Anterior cingulate cortex (tissue), 58 donors: ENCODE measurements around the gene TCAF1.

ENCODE experiments used
- DNase-seq, 58 donors: peaks; one replicate each; lab custom pipeline; 2025; lab: John Stamatoyannopoulos, UW

The TCAF1 gene

DNA sequence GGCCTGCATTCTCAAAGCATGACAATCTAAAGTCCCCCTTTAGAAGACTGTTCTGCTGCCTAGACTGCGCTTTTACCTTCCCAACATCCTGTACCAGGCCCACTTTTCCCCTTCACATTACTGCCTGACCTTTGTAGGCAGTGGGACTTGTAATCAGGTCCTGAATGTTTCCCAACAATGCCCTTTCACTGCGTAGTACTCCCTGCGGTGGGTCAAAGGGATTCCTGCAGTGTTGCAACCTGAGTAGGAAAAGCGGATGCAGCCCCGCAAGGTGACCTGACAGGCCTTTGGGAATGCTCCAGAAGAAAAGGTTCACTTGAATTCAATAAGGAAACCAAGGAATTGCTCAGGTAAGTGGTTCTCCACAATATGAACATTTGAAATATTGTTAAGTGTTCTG, 4.9 kb upstream of the TCAF1 start:
- no peak for DNase-seq

DNA sequence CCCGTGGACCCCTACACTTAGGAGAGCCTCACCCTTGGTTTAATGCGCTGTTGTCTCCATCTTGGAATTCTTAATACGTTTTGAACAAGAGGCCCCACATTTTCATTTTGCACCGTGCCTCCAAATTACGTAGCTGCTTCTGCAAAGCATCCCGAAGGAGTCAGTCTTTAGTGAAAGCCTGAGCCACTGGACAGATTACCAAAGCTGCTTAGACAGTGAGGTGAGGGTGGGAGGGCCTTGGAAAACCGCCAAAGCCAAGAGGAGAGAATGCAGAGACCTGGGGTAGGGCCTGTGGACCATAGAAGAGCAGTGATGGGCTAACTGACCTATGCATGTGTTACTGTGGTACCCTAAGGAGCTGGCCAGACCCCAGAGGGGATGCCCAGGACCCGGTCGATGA, 4.2 kb upstream of the TCAF1 start:
- no peak for DNase-seq

DNA sequence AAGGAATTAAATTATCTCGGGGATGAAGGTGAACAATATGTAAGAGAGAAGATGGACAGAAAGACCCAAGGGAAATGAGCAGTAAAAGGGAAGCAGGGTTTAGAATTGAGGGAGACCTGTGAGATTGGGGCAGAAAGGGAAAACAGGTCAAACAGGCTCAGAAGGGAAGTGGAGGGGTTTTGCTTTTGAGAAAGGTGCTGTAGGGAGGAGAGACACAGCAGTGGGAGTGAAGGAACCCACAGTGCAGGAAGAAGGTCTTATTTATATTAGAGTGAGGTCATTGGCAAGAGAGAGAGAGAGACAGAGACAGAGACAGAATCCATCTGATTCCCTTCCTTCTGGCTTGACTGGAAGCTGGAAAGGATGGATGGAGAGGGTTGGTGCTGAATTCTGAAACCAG, 3.5 kb upstream of the TCAF1 start:
- DNase-seq = no peak

GRCh38 chr7:143902332-143902899, 440 bp upstream of the TCAF1 start:
- DNase-seq = no peak

DNA sequence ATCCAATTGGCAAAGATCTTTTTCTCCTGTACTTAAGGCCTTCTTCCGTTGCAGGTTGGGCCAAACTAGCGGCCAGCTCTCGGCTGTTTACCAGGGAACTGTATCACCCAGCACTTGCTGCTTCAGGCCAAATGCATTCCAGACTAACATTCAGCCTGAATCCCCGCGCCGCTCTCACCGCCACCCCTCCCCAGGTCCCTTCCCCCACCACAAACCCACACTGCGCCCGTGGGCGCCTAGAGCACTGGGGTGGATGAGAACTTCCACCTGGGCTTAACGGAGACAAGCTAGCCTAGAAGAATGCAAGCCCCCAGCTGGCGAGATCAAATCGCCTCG, 676 bp downstream of the TCAF1 start:
- peak in 27 of 58 donors; percentile 13 to 79 (median 54) for DNase-seq

DNA sequence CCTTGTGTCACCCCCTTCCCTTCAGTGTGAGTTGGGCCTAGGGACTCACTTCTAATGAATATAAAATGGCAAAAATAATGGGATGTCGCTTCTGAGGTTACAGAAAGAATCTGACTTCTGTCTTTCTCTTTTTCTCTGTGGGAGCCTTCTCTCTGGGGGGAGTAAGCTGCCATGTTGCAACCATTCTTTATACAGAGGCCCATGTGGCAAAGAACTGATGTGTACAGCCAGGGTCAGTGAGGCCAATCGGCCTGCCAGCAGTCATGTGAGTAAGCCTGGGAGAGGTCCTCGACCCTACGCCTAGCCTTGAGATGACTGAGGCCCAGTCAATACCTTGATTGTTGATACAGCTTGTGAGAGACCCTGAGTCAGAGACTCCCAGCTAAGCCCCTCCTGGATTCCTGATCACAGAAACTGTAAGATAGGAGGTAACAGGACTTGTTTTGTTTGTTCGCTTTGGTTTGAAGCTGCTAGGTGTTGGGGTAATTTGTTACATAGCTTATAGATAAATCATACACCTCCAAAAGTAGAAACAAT, 1.7 kb downstream of the TCAF1 start:
- no peak for DNase-seq

DNA sequence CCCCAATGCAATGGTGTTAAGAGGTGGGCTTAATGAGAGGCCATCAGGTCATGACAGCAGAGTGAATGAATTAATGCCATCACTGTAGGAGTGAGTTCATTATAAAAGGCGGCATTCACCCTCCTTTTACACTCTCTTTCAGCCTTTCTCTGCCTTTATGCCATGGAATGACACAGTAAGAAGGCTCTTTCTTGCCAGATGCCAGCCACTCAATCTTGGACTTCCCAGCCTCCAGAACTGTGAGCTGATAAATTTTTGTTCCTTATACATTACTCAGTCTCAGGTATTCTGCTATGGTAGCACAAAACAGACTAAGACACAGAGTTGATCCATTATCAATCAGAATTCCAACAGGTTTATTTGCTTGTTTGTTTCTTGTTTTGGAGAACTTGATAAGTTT, 3.2 kb downstream of the TCAF1 start:
- DNase-seq = no peak

DNA sequence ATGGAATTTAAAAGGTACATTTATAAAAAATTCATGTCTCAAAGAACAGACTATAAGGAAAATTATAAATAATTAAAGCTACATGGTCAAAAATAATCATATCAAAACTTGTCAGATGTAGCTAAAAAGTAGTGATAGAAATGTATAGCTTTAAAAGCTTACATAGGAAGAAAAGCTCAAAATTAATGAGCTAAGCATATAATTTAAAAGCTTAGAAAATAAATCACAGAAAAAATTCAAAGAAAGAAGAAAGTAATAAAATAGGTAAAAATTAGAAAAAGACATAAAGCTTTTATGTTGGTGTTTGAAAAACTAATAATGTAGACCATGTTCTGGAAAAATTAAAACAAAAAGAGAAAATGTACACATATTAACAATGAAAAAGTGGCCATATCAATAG, 5.3 kb downstream of the TCAF1 start:
- no peak for DNase-seq

DNA sequence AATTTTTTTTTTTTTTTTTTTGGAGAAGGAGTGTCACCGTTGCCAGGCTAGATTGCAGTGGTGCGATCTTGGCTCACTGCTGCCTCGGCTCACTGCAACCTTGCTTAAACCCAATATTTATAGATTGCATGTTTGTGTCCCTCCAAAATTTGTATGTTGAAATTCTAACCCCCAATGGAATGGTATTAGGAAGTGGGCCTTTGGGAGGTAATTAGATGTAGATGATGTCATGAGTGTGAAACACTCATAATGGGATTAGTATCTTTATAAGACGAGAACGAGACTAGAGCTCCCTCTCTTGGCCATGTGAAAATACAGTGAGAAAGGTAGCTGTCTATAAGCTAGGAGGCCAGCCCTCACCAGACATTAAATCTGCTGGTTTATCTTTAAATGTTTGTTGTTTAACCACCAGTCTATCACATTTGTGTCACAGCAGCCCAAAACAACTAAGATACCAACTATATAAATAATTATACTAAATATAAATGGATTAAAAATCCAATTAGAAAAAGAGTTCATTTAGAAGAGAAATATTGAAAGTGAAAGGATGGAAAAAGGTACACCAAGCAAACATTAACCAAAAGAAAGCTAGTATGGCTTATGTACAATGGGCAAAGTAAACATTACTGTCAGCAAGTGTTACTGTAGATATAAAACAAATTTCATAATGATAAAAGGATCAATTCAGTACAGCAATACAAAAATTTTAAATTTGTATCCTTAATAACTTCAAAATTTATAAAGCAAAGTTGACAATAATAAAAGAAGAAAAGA, 9.3 kb downstream of the TCAF1 start:
- no peak for DNase-seq

DNA sequence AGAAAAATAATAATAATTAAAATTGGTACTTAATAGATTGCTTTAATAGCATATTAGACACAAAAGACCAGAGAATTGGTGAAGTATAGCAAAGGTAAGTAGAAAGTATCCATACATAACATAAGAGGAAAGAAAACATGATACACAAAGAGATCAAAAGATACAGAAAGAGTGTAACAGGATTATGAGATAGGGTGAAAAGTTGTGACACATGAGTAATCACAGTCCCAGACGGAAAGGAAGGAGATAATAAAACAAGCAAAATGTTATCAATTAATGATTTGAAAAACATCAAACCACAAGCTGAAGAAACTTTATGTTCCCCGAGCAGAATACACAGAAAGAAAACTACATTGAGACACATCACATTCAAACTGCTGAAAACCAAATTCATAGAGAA, 10.5 kb downstream of the TCAF1 start:
- DNase-seq = no peak

- DNase-seq = no peak
Observed at GRCh38 chr7:143890558-143890957, 11.4 kb downstream of the TCAF1 start.

- DNase-seq = no peak
Observed at GRCh38 chr7:143889068-143889467, 12.9 kb downstream of the TCAF1 start.

DNA sequence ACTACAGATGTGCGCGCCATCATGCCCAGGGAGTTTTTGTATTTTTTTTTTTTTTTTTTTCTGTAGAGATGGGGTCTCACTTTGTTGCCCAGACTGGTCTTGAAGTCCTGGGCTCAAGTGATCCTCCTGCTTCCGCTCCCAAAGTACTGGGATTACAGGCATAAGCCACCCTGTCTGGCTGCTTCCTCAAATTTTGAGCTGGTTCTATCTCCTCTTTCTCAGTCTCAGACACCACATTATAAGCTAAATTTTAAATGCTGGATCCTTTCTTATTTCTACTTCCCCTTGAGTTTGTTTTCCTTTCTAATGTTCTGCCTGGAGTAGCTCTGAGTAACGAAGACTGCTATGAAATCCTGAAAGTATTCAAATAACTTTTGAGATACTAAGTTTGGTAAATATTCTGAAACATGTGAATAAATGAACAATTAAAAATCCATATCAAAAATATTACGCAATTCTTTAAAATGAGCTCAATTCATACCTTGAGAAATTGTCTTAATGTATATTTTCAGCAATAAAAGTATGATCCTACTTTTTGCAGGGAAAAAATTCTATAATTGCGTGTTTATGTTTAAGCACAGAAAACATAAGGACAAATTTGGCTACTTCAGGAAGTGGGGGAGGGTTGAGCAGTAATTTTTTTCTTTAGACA, 15.0 kb downstream of the TCAF1 start:
- DNase-seq = no peak

DNA sequence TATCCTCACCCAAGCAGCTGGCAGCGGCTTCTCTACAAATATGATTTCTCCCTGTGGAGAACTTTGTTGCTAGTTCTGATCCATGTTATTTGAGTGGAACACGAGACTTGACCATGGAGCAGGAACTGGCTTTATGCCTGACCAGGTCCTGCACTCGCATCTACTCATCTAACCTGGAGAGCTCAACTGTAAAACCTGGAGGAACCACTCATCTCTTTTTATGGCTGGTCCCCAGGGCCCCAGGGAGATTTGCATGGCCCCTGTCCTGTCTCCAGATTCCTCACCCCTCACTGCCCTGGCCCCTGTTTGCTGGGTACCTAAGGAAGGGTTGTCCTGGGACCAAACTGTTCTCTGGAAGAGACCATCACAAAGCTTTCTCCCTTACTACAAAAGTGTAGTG, 16.0 kb downstream of the TCAF1 start:
- DNase-seq = no peak

- peak in 57 of 58 donors; percentile 43 to 92 (median 83) for DNase-seq
Observed at GRCh38 chr7:143884969-143885559, 16.9 kb downstream of the TCAF1 start.

DNA sequence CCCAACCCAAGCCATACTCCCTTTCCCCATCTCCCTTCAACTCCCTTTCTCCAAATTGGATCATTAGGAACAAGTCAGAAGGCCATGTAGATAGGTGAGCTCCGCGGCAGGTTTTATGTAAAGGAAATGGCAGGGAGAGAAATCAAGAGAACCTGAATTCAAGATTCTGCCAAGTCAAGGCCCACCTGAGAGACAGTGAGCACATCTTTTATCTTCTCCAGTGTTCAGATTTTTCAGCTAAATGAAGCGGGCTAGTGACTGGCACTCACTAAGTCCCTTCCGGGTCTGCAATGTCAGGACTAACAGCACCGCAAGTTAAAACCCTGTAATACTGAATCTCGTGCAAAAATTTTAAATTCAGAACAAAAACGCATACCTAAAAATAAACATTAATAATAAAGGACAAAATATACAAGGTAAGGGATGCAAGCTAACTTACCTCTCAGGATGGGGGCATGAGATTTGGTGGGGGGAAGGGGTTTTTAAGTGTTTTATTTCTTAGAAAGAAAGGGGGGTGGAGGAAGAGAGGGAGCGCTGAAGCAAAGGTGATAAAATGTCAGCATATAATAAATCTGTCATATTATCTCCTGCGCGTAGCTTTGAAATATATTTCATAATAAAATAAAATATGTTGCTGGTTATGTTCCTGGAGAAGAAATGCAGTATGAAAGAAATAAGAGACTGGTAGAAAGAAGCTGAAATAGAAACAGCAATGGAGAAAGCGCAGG, 17.6 kb downstream of the TCAF1 start:
- DNase-seq = no peak

GRCh38 chr7:143882604-143883078, 19.3 kb downstream of the TCAF1 start:
- peak in 57 of 58 donors; percentile 27 to 89 (median 74) for DNase-seq

GRCh38 chr7:143882020-143882603, 19.9 kb downstream of the TCAF1 start:
- peak in 54 of 58 donors; percentile 19 to 88 (median 75) for DNase-seq

GRCh38 chr7:143878884-143879283, 23.1 kb downstream of the TCAF1 start:
- DNase-seq = no peak

DNA sequence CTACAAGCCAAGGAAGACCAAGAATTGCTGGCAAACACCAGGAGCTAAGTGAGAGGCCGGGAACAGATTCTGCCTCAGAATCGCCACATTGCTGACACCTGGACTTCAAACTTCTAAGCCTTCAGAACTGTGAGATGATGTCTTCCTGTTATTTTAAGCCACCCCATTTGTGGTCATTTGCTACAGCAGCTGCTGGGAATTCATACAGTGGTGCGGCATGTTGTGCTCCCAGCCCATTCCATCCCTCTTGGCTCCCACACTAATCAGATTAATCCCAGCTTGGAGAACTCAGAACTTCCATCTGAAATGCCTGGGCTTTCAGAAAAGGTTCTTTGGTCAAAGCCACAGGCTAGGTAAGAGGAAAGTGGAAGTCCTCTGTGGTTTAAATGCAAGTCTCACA, 24.9 kb downstream of the TCAF1 start:
- no peak for DNase-seq
